ENCODE data around the gene POMT1.
"Not testable (repeated sequence)": the region's sequence is repeated elsewhere in the genome, so short reads cannot be mapped to it uniquely, and the experiment has no call there.

Gene POMT1

GRCh38 chr9:131523451-131524435 is 21.0 kb downstream of the POMT1 start:
- DNase-seq (ENCODE audit: low read depth in 2 of 3, low spot score in 2 of 3), result no peak

- DNase-seq (ENCODE audit: low read depth in 2 of 3, low spot score in 2 of 3), result no peak
Measured at GRCh38 chr9:131524665-131525315, 22.1 kb downstream of the POMT1 start.

DNA sequence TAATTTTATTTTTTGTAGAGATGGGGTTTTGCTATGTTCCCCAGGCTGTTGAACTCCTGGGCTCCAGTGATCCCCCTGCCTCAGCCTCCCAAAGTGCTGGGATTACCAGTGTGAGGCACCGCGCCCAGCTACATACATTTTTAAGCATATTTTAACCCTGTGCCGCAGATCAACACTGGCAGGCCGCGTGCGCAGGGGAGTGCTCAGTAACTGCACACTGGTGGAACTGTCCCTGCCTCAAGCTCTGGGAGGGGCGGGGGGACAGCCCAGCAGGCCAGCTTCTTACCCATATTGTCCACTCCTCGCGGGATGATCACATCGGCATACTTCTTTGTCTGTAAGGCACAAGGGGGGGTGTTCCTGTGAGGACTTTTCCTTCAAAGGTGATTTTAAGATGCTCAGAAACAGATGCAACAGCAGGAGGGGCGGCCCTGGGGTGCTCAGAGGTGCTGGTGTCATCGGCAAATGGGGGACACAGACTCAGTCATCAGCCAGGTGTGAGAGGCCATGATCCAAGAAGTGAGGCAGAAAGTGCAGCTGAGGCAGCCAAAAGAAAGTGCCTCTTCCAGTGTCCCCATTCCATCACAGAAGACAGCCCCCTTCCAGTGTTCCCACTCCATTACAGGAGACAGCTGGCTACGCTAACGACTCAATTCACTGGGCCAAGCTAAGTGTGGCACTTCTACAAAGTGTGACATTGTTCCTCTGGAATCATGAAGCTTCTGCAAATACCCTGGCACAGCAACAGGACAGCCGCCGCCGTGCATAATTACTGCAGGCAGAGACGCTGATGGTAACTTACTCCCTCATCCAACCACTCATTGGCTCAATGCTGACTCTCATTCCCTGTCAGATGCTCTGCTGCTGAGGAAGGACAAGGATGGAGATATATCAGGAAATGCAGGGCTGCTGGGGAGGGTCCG is 23.2 kb downstream of the POMT1 start:
- DNase-seq (ENCODE audit: low read depth in 2 of 3, low spot score in 2 of 3), result no peak

DNA sequence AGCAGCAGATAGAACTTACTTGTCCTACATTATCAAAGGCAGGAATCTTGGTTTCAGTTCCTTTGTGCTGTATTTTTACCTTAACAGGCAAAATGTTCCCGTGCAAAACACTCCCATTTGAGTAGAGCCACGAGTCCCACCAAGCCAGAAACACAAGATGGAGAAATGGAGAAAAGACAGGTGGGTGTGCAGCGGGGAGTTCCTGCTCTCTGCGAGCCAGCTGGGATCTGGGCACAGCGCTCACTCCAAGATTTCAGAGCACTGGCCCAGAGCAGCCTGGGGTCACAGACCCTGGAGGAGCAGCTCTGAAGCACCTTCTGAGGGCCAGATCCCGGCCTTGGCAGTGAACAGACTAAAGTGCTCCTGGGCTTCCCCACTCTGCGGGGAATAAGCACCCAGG is 25.5 kb downstream of the POMT1 start:
- no peak for DNase-seq (ENCODE audit: low read depth in 2 of 3, low spot score in 2 of 3)

DNA sequence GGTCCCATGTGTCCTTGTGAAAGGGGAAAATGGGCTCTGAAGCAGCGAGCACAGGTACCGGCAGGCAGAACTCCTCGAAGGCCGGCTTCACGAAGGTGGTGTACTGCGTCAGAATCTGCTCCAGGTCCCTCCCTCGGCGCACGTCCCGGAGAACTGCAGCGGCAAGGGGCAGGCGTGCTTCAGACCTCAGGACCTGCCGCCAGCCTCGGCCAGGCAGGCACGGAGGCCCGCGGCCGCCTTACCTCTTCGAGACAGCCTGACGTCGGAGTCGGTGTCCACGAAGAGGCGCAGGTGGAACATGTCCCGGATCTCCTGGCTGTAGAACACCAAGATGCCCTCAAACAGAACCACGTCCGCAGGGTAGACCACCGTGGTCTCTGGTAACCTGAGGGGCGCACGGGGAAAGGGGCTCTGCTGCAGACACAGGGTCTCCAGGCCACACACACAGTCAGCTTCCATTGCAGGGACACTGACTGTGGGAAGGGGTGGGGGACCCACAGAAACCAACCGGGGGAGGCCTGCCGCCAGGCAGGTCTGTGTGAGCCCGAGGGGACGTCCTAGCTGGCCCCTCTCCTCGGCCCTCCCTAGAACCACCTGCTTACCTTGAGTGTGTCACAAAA is 26.3 kb downstream of the POMT1 start:
- DNase-seq (ENCODE audit: low read depth in 2 of 3, low spot score in 2 of 3), result no peak

DNA sequence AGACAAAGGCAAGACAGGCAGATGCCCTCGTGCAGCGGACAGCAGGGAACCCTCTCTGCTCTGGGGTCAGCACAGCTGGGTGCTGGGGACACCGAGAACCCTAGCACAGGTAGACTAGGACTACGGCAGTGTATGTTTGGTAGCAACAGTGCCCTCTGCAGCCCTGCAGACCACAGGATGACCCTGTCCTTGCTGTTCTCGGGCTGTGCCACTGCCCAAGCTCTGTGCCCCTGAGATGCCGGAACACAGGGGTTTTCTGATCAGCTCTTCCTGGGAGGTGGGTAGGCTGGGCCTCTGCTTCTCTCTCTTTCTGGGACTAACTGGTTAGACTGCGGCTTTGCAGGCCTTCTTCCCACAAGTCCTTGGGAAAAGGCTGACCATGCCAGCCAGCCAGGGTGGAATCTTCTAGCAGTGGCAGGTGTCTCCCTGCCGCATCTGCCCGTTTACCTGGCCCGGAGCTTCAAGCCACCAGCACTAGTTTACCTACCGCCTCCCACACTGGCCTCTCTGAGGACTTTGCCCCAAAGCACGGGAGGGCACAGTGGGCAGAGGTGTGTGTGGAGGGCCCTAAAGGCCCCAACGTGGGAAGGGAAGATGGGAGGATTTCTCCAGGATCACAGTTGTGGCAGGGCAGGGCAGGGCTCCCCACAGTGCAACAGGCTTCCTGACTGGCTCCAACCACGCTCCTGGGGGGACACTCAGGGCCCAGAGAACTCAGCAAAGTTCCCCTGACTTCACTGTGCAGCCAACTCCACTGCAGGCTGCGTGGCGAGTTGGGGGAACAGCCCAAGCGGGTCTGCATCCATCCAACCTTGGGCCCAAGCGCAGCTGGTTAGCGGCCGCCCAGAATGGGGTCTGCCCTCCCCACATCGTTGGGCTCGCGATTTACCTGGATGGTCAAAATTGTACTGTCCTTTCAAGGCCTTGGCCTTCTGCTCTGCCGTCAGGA is 27.2 kb downstream of the POMT1 start:
- DNase-seq (ENCODE audit: low read depth in 2 of 3, low spot score in 2 of 3), result no peak

DNA sequence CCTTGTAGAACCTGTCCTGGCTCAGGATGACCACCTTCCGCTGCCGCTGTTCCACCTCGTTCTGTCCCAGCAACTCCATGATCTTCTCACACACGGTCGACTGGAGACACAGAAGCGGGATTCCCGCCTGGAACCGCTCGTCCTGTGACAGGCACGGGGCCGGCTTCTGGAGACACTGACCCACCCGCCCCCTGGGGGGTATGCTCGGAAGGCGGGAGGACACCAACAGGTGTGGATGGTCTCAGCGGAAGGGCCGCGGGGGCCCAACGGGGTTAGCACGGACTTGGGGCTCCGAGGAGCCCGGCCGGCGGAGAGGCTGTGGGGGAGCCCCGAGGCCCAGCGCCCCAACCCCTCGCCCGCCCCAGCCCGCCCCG is 27.8 kb downstream of the POMT1 start:
- no peak for DNase-seq (ENCODE audit: low read depth in 2 of 3, low spot score in 2 of 3)

- DNase-seq (ENCODE audit: low read depth in 2 of 3, low spot score in 2 of 3), result peak; percentile 35 to 52 (median 48)
Measured at GRCh38 chr9:131530920-131531832, 28.5 kb downstream of the POMT1 start, which contains the start of gene UCK1. Gene UCK1 (minus strand): TSS chr9:131531263. CDS start chr9:131531174, 89 bp downstream.

GRCh38 chr9:131534721-131535237 is 32.1 kb downstream of the POMT1 start:
- no peak for DNase-seq (ENCODE audit: low read depth in 2 of 3, low spot score in 2 of 3)

DNA sequence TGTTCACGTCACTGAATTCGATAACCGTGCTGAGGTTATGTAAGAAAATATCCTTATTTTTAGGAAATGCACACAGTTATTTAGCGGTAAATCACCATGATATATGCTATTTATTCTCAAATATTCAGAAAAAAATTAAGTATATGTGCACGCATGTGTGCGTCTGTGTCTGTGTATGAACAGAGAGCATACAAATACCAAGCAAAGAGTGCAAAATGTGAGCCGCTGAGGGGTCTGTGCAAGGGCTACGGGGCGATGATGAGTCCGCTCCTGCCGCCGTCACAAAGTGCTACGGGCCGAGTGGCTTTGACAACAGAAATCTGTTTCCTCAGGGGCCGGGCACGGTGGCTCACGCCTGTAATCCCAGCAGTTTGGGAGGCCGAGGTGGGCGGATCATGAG is 35.2 kb downstream of the POMT1 start:
- DNase-seq (ENCODE audit: low read depth in 2 of 3, low spot score in 2 of 3), result no peak

DNA sequence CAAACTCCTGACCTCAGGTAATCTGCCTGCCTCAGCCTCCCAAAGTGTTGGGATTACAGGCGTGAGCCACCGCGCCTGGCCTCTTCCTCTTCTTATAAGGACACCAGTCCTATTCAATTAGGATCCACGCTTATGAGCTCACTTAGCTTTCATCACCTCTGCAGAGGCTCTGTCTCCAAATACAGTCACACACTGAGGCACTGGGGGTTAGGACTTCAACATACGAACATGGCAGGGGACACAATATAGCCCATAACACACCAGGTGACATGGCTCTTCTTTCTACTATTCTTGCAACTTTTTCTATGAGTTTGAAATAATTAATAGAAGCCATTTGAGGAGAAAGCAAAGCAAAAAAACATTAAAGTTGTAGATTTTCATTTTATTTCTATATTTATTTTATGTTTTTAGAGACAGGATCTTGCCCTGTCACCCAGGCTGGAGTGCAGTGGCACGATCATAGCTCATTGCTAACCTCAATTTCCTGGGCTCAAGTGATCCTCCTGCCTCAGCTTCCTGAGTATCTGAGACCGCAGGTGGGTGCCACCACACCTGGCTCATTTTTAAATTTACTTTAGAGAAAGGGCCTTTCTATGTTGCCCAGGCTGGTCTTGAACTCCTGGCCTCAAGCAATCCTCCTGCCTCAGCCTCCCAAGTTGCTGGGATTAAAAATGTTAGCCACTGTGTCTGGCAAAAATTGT is 36.7 kb downstream of the POMT1 start:
- DNase-seq (ENCODE audit: low read depth in 2 of 3, low spot score in 2 of 3), result no peak

DNA sequence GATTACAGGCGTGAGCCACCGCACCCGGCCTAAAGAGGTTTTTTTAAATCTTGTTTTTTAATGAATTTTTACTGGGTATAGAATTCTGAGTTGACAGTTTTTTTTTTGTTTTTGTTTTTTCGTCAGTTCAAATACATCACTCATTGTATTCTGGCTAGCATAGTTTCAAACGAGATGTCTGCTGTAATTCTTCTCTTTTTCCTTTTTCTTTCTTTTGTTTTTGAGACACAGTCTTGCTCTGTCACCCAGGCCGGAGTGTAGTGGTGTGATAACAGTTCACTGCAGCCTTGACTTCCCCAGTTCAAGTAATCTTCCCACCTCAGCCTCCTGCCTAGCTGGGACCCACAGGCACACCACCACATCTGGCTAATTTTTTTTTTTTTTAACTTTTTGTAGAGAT is 40.4 kb downstream of the POMT1 start:
- DNase-seq (ENCODE audit: low read depth in 2 of 3, low spot score in 2 of 3), result no peak

GRCh38 chr9:131545003-131545785 is 42.5 kb downstream of the POMT1 start, which contains the start of gene PRRT1B:
Gene PRRT1B (plus strand): TSS chr9:131545523. CDS start chr9:131545616, 93 bp downstream.
- no peak for DNase-seq (ENCODE audit: low read depth in 2 of 3, low spot score in 2 of 3)

DNA sequence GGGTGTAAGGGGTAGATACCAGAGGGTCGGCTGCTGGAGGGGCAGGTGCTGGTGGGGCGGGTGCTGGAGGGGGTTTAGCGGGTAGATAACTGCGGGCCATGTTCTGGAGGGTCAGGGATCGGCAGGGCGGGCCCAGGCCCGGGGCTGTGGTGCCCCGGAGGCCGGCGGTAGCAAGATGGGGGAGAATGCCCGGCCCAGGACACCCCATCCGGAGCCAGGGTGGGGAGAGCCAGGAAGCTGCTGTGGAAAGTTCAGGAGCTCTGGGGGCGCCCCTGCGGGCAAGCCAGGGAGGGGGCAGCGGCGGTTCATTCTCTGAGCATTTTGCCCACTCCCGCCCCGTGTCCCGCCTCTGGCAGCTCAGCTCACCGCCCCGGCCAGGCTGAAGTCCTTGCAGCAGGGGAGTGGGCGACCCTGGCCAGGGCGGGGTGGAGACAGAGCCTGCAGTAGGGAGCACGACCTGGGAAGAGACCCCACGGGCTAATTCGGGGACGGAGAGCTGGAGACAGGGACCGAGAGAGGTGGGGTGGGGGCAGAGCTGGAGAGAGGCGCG is 43.1 kb downstream of the POMT1 start:
- no peak for DNase-seq (ENCODE audit: low read depth in 2 of 3, low spot score in 2 of 3)

GRCh38 chr9:131546336-131547084 is 43.8 kb downstream of the POMT1 start:
- DNase-seq (ENCODE audit: low read depth in 2 of 3, low spot score in 2 of 3), result no peak

DNA sequence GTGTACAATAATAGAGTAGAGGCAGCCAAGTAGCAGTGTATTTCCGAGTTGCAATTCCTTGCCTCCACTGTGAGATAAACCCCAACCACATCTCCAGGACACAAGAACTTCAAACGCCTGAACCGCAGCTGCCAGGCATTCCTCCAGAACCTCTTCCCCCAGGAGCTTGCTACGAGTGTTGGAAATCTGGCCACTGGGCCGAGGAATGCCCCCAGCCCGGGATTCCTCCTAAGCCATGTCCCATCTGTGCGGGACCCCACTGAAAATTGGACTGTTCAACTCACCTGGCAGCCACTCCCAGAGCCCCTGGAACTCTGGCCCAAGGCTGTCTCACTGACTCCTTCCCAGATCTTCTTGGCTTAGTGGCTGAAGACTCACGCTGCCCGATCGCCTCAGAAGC is 46.5 kb downstream of the POMT1 start:
- DNase-seq (ENCODE audit: low read depth in 2 of 3, low spot score in 2 of 3), result not testable (repeated sequence)
